Hematopoietic multipotent progenitor cell treated with erythropoietin and hydrocortisone succinate and interleukin-3 and kit ligand, for 4 days (in vitro differentiated cells): Measurements from ENCODE around the gene SMYD2.

Experiments
- DNase-seq: peaks from one replicate; pipeline ENCODE4 v3.0.0-alpha.2; 2015

The SMYD2 gene

DNA sequence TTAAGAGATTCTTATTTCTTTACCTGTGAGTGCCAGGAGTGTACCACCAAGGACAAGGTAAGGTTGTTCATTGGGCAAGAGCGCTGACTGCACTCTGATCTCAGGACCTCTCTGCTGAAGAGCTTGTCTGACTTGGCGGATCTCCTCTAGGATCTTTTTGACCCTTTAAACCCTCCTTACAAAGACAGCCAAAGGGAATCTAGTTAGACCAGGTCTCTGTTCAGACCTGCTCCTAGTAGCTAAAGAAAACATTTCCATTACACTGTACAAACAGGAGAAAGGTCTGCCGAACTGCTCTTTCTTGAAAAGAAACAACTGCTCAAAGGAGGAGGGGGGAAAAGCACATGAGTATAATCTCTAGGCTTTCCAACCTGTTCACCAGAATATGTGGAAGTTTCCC, 49.3 kb downstream of the SMYD2 start:
- DNase-seq: no peak

DNA sequence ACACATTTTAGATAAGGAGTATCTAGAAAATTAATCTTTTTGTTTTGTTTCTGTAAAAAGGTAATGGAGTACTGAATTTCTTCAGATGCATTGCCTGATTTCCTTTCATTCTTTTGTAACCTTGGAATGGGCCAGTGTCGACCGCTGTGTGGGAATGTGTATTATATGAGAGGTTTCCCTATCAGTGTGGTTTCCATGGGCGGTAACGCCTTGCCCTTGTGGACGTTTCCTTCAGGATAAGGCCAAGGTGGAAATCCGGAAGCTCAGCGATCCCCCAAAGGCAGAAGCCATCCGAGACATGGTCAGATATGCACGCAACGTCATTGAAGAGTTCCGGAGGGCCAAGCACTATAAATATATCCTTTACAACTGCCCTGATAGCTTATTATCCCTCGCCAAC, 49.8 kb downstream of the SMYD2 start:
- no peak for DNase-seq

DNA sequence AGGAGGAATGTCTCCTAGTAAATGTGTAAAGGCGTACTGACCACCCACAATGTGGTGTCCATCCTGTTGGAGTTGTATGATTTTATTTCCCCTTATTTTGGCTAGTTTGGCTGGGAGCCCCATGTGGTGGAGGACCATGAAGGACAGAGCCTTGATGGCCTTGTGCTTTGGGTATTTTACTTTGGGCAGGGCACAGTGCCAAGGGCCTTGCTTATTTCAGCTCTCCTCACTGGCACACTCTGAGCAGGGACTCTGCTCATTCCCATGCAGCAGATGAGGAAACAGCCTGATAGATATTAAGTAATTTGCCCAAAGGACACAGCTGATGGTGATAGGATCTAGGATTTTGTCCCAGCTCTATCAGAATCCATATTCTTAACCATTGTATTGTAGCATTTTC, 50.2 kb downstream of the SMYD2 start:
- no peak for DNase-seq

DNA sequence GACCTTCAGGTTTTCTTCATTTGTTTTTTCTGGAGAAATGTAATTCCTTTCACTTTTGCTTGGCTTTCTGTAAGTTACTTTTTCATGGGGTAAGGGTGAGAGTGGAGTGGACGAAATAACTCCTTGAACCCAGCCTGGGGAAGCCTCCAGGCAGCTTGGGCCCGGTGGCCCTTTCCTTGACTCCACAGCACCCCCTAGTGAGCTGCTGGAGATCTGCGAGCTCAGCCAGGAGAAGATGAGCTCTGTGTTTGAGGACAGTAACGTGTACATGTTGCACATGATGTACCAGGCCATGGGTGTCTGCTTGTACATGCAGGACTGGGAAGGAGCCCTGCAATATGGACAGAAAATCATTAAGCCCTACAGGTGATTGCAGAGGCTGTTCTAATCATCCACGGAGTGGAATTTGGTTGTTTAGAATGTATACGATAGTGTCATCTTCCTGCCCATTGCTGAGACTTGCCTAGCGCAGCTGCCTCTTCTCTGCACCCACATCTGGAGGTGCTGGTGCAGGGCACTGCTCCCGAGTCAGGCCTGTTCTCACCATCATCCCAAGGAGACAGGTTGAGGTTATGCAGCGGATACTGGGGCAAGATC, 51.0 kb downstream of the SMYD2 start:
- DNase-seq: peak; percentile 77

DNA sequence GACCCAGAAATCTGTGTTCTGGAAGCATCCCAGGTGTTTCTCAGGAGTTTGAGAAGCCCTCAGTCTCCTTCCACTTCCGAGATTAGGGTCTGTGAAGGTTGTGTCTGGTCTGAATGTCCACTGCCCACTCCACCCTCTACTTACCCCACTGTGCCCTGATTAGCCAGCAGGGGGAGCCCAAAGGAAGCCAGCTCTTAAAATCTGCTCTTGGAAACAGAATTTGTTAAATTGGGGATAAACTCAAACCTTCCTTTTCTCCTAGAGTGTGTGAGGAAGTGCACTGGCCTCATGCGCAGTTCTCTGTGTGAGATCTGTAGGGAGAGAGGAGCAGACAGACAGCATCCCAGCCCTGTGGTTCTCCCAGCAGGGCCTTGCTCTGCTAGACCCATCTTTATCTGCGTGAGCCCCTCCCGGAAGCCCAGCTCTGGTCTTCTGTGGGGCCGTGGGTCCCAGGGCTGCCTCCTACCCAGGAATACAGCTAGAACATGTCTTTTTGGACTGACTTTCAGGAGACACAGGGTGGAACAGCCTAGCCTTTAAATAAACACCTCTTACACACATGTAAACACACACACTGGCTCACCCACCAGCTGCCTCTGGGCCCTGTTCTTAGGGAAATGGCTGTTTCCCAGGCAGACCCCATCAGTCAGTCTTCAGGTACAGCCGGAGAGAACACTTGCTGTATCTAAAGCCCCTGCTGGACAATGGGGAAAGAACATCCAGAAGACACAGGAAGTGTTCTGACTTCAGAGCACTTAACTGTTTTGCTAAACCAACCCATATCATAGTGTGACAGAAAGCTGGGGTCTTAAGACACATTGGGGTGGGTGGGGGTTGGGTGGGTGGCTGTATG, 52.2 kb downstream of the SMYD2 start:
- peak; percentile 64 for DNase-seq

DNA sequence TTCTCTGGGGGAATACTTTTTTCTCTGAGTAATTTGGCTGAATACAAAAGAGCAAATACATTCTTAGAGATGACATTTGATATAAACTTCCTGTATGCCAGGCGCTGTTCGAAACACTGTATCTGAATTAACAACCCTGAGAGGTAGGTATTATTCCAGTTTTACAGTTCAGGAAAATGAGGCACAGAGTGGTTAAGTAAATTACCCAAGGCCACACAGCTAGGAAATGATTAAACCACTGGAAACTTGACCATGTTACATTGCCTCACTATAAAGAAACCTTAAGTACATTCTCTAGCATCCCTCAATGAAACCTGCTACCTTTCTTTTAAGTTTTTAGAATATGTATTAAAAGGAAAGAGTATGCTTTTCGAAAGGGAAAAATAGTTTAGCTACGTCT, 54.6 kb downstream of the SMYD2 start:
- no peak for DNase-seq

DNA sequence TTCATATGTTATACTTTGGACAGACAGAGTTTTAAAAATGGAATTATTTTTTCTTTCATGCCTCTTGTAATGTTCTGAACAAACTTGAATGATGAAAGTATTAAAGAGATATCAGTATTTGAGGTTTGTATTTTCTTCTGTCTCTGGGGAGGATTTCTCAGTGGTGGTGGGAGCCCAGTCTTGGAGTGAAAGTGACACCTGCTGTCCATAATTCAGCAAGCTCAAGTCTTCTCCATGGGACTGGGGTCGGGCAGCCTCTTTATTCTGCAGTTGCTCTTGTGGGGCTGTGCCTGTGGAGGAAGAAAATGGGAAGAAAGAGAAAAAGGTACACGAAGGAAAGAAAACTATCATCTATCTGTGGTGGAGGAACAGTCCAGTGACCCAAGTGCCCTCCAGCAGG, 56.1 kb downstream of the SMYD2 start:
- no peak for DNase-seq

DNA sequence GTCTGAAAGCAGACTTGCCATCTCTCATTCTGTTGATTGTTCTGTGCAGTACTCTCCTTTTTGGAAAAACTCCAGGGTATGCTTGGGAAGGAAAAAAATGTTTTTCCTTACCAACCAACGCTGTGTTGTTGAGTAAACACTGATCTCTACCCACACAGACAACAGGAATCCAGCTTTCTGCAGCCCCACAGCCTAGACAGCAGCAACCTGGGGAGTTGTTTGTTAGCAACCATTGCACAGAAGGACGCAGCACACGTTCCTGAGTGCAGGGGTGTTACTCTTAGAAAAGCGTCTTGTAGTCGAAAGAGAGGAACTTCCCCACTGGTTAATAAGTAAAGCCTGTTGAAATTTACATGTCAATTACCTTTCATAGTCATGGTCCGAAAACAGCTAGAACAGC, 56.6 kb downstream of the SMYD2 start:
- no peak for DNase-seq

DNA sequence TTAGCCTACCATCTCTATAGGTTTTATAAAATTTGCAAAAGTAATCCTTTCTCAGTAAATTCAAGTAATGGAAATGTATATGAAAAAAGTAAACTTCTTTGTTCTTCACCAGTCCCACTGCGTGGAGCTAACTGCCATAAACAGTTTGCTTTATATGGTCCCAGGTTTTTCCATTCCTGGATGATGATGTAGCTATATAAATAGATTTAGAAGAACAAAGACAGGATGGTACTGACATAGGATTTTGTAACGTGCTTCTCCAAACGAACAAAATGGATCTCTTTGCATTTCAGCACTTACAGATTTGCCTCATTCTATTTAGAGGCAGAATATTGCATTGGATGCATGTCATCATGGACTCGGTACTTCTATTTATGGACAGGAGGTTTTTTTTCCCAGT, 57.3 kb downstream of the SMYD2 start:
- DNase-seq: no peak

DNA sequence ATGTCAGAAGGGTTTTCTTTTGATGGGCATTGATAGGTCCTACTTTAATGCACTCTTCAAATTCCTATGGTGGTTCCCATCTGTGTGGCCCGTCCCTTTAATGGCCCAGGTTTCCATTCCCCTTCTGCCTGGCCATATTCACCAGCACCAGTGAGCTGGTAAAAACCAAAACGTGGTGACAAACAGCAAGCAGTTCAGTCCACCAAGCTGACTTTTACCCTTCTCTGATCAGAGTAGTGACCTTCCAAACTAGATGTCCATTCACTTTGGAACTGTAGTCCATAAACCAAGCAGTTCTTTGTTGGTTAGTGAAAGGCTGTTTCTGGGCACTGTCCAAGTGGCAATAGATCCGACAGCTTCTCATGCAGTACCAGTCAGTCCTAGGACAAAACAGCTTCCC, 60.5 kb downstream of the SMYD2 start:
- DNase-seq: no peak

DNA sequence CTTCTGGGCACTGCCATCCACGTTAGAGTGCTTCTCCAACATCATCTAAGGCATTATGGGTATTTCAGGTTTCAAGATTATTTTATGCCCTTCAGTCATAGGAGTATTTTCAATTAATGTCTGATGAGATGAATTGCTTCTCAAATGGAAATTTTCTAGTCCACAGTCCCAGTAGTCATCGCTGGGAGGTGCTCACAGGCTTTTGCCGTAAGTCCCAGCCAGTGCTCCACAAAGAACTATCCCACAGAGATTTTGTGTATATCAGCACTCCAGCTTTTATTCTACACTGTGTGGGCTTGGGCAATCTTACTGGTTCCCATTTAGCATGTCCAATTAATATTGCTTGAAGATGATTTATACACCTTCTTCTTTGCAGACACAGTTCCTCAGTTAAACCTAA, 61.0 kb downstream of the SMYD2 start:
- DNase-seq: no peak

DNA sequence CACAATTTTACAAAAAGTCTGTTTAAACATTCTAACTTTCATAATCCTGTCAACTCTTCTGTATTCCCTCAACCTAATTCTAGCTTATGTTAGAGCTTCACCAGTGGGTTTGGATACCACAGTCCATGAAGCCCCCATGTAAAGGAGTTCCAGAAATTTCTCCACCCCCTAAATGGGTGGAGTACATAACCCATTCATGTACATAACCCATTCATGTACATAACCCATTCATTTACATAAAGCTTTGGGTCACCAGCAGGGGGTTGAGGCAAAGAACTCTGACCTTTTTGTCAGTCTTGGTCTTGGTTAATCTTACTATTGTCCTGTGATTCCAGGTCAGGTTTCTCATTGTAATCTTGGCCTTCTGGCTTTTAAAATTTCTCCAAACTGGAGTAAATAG, 61.6 kb downstream of the SMYD2 start:
- no peak for DNase-seq

DNA sequence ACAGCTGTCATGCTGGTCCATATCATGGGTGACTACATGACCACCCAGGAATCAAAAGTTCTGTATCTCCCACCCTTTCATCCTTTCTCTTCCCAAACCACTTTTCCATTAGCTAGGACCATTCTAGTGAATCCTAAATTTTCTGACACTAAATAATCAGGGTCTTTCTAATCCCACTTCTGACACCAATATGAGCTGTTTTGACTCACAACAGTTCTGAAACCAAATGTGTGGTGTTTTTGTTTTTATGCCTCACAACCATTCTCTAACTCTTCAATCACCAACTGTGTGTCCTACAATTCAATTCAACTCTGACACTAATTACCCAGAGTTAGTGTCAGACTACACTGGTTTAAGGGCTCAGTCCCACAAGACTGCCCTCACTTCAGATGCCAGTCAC, 63.9 kb downstream of the SMYD2 start:
- DNase-seq: no peak

DNA sequence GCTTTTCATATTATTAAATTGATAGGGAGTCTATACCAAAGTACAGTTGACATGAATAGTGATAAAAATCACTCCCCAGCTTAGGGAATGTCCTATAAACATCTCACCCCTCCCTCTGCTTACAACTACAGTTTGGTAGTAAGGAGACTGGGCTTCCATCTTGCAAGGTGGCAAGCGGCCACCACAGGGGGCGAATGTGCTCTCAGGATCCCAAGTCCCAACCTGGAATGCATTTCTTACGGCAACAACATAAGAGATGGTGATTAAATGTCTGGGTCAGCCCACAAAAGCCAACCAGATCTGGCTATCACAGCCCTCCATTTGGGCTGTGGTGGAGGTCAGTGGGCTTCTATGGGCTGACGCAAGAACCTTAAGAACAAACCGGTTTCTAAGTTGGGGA, 68.0 kb downstream of the SMYD2 start:
- DNase-seq: no peak

DNA sequence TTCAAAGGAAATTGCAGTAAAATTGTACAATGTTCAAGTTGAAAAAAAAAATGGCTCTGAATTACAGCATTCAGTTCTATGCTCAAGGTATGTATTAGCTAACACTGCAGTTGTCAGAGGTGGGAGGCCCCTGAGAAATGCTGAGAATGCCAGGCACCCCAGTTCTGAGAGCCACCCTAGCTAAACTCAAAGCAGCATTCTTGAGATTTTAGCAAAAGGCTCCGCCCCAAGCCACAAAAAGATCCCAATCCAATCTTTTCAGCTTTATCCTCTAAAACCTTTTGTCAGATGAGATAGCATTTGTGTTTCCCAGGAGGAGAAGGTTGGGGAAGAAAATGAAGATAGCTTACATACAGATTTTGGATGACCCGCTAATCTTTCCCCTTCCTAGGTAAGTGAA, 68.8 kb downstream of the SMYD2 start:
- no peak for DNase-seq

DNA sequence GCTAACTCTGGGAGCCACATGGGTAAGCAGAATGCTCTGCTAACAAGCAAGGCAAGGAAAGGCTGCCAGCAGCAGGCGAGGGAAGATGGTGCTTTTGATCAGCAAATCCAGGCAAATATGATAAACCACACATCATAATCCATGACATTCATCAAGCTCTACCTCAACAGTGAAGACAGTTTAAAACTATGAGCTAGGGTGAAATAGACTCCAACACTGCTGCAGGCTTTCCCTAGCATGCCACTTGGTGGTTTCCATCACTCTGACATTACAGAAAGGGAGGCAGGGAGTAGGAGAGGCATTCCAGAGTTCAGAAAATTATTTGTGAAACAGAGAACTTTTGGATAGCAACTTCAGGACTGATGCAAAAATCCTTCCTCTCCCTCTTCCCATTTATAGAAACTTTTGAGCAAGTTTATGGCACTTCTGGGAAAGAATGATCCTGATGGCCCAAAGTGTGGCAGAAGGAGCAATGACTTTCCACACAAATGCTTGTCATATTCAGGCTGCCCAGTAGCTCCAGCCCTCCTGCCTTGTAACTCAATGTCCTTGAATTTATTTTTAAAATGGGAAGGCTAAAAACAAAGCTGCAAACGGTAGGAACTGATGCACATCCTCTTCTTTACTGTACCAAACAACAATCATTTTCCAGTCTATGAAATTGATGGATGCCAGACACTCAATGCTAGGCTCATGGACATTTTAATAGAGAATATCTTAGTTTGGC, 70.8 kb downstream of the SMYD2 start:
- no peak for DNase-seq

DNA sequence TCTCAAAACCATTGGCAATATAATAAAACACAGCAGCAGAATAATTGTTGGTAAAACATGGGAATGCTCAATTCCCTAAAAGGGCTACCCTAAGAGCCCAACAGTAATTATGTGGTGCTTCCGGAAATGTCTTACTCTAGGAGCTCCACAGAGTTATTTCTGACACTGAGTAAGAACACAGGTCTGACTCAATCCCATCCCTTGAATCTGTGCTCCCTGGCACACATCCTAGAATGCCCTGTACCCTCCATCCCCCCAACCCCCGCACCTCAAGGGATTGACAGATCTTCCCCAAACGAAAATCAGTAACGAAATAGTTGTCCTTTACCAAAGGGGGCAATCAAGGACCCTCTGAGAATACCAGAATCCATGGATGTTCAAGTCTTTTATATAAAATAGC, 71.9 kb downstream of the SMYD2 start:
- DNase-seq: no peak

DNA sequence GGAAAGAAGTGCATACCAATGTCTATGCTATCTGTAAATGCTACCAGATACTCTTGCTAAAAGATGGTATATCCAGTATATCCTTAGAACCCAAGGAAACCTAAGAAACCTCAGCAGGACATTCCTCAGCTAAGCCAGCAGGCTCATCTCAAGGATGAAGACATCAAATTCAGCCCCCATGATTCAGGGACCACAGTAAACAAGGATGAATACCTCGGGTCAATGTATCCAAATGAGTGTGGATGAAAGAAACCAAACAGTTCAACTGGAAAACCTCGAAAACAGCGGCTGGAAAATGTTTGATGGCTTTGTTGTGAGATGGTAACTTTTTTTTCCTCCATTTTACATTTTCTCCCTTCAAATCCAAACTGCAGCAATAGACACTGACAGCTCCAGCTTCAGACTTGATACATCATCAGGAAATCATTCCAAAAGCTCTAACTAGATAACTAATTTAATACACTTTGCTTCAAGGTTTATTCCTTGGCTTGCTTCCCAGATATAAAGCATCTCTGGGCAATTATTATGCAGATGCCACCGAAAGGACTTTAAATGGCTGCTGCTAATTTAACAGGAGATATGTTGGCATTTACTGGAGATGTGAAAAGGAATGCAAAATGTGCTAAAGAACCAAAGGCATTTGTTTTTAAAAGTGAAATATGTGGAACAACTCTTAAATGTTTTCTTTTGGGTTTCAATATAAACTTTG, 73.6 kb downstream of the SMYD2 start:
- no peak for DNase-seq

DNA sequence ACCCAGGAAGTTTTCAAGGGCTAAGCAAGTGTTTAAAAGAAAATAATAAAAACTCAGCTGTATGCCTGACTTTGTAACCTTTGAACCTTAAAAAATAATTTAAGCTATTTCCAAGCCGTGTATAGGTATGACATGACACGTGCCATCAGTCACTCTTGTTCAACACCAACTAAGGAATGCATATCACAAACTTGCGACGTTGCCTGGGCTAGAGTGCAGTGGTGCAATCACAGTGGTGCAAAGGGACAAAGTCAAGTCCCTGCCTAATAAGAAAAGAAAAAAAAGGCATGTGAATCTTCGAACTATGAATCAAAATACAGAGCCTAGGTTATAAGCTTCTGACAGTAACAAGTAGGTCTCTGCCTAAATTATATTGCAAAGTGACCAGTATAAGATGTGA, 79.2 kb downstream of the SMYD2 start:
- no peak for DNase-seq

DNA sequence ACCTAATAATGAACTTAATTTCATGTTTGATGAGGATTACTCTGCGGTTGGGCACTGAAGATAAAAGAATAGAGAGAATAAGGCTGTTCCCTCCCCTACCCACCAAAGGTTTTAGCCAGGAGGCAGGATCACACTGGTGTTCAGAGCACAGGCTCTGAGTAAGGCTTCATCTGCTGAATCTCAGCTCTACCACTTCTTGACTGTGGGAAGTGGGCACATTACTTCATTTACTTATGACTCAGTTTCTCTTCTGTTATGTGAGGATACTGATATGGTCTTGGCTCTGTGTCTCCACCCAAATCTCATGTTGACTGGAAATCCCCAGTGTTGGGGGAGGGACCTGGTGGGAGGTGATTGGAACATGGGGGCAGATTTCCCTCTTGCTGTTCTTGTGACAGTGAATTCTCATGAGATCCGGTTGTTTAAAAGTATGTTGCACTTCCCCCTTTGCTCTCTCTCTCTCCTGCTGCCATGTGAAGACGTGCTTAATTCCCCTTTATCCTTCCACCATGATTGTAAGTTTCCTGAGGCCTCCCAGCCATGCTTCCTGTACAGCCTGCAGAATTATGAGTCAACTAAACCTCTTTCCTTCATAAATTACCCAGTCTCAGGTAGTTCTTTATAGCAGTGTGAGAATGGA, 79.7 kb downstream of the SMYD2 start:
- DNase-seq: no peak

DNA sequence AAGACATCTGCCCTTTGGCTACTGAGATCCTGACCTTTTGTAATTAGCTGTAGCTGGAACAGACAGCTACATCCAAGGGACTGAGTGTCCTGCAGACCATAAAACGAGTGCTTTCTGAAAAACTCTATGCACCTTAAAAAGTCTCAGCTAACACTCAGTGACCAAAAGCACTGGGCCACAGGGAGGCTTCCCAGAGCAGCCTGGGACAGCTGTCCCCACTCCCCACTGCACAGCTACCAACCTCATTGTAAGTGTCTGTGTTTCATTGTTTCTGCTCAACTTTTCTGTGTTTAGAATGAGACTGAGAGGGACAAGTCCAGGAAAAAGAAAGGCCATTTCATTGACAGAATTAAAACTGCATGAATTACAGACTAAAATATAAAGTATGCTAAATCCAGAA, 80.7 kb downstream of the SMYD2 start:
- DNase-seq: no peak

DNA sequence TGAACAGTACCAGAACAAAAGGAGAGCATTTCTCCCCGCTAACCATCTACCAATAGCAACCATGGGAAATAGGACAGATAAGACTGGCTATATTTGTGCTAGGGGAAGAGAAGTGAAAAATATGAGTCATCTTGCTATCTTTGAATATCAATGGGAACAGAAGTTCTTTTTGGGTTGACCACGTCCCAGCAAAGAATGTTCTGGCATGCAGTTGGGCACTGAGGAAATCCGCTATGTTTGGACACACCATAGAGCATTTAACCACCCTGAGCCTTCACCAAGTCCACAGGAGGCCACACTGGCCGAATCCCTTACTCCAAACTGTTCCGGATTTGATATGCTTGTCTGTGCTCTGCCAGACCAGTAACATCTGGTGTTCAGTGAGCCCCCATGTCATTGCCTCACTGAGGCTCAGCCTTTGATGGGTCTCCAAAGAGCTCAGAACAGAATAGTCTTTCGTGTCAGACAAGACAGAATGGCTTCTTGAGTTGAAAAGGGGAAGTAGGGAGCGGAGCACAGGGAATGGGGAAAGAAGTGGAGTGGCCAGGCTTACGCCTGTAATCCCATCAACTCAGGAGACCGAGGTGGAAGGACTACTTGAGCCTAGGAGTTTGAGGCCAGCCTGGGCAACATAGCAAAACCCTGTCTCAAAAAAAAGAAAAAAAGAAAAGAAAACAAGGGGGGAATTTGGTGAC, 81.4 kb downstream of the SMYD2 start:
- DNase-seq: peak; percentile 56
